AG09319 (cell line): Measurements from ENCODE around the gene ECI2.

Source experiments
- DNase-seq: peaks from one replicate; pipeline ENCODE4 v3.0.0-alpha.2; 2010; ENCODE audit warnings: low read depth; ENCODE audit errors: extremely low read depth
- TF ChIP-seq, protein P1 (sequence below): IDR thresholded peaks from 2 replicates; pipeline ENCODE4 v1.5.1; 2011; ENCODE audit warnings: low read depth, mild to moderate bottlenecking, inconsistent platforms, low read length, moderate library complexity

The ECI2 gene

DNA sequence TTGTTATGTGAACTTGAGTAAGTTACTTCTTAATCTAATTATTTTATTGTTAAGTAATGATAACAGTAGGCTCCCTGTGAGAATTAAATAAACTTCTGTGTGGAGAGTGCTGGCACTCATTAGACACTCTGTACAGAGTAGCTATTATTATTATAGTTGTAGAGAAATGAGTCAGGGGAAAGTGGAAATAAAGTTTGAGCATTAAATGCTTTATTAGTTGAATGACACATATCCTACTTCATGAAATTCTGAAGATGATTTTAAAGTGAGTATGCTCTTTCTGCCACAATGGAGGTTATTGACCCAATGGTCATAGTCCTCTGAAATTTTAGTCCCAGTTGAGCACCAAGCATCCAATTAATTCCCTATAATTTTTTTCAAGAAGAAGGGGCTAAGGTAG is 5.9 kb downstream of the ECI2 start:
- no peak for DNase-seq
- TF ChIP-seq, protein P1, sequence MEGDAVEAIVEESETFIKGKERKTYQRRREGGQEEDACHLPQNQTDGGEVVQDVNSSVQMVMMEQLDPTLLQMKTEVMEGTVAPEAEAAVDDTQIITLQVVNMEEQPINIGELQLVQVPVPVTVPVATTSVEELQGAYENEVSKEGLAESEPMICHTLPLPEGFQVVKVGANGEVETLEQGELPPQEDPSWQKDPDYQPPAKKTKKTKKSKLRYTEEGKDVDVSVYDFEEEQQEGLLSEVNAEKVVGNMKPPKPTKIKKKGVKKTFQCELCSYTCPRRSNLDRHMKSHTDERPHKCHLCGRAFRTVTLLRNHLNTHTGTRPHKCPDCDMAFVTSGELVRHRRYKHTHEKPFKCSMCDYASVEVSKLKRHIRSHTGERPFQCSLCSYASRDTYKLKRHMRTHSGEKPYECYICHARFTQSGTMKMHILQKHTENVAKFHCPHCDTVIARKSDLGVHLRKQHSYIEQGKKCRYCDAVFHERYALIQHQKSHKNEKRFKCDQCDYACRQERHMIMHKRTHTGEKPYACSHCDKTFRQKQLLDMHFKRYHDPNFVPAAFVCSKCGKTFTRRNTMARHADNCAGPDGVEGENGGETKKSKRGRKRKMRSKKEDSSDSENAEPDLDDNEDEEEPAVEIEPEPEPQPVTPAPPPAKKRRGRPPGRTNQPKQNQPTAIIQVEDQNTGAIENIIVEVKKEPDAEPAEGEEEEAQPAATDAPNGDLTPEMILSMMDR = no peak

DNA sequence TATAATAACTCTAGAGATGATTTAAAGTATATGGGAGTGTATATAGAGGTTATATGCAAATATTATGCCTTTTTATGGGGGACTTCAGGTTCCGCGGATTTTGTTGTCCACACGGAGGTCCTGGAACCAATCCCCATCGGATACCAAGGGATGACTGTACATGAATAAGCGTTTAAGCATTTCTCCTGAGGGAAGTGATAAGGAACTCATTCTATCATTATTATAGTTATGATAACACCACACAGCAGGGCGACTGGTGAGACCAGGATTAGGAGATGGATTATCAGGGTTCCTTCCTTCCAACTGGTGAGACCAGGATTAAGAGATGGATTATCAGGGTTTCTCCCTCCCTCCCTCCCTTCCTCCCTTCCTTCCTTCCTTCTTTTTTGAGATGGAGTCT is 6.6 kb downstream of the ECI2 start:
- DNase-seq = no peak
- TF ChIP-seq, protein P1 = no peak

DNA sequence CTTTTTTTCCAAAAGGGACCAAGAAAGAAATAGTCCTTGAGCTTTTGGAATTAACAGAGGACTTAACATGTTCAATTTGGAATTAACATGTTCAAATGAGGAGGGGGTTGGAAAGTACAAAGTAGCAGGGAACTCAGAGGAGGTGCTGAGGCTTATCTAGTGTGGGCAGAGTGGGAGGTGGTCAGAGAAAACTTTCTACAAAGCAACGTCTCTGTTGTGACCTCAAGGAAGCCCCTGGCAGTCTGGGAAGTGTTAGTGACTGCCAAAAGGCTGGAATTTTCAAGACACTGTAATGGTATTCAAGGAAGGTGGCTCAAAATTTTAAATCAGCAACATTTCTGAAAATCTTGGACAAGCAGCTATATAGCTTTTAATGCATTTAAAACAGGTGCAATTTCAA is 7.3 kb downstream of the ECI2 start:
- TF ChIP-seq, protein P1 = no peak
- no peak for DNase-seq

DNA sequence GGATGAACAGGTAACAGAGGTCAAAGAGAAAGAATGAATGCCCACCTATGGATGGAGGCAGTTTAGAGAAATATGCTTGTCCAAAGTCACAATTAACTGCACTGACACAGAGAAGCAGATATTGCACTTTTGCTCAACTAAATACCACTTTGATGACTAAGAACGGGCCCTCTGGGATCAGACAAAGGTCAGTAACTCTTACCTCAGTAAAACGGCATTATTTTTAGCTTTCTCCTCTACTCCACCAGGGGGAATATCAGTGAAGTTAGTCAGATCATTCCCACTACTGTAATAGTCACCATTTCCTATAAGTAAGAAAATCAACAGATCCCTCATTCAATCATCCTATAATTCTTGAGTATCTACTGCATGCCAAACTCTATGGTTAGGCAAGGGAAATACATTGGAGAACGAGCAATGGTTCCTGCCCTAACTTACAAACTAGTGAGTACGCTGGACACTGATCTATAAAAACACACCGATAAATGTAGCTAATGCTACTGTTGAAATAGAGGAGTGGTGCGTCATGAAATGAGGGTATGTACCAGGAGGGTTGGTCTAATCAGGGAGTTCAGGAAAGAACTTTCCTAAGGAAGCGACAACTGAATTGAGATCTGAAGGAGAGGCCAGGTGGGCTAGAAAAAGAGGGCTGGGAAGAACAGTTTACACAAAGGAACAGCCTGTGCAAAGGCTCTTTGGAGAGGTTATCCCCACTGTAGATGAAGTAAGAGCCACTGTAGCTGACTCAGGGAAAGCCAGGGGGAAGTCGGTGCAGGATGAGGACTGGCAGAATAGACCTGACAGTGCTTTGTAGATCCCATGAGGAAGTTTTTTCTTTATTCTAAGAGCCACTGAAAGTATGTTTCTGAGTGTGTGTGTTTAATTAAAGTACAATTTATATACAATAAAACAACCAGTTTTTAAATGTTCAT is 9.2 kb downstream of the ECI2 start:
- DNase-seq = peak; percentile 53
- TF ChIP-seq, protein P1 = peak; percentile 46

DNA sequence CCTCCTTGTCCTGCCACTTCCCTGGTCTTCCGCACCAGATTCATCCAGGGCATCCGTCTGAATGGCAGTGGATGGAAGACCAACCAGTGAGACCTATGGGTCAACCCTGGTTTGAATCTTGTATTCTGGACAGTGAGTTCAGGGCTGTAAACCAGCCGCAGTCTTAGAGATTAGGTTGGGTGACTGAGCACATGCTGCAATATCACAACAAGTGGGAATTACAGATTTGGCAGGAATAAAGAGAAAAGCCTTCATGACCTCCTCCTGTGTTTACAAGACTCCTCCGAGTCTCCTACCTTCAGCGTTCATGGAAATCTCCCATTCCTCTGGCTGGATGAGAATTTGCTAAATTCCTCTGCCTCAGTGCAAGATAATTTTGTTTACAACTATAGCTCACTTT is 9.9 kb downstream of the ECI2 start:
- TF ChIP-seq, protein P1 = no peak
- no peak for DNase-seq

DNA sequence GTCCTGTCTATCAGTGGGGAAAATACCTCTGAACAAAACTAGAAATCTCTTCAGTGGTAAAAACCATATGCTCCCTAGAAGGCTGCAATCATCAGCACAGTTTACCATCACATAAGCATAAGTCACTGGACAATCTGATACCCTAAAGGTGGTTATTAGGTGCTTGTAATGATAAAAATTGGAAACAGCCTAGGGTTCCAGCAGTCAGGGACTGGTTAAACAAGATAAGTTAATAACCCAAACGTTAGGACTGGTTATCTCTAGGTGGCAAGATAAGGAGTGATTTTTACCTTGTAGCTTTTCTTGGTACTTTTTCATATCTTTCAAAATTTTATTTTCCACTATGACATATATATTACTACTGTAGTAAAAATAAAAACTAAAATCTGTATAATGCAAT is 11.0 kb downstream of the ECI2 start:
- TF ChIP-seq, protein P1 = no peak
- DNase-seq = no peak

DNA sequence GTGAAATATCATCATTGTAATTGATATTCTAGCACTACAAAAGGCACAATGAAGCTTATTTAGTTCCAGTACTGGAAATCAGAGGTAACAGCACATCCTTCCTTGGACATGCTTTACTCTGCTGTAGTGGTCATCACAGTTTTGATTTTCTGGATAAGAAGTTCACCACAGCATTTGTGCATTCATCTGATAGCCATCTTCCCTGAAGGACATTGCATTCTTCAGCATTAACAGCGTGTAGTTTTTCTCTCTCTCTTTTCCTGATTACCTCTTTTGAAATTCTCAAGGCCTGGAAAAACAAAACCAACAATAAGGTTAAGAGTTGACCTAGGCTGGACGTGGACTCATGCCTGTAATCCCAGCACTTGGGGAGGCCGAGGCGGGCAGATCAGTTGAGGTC is 19.6 kb downstream of the ECI2 start:
- DNase-seq = no peak
- TF ChIP-seq, protein P1 = no peak
